LNCaP clone FGC (cell line): Measurements from ENCODE around the gene SLC35E3.

Experiments used
- DNase-seq: peaks from one replicate; pipeline ENCODE4 v3.0.0-alpha.2; 2011; ENCODE audit warnings: low read depth
- H3K4me3 ChIP-seq: 2 replicates; pipeline ENCODE4 v1.5.1; 2011; ENCODE audit warnings: mild to moderate bottlenecking, low read depth, low read length, control low read depth
- TF ChIP-seq, protein P1 (sequence below): IDR thresholded peaks from 2 replicates; pipeline ENCODE4 v1.5.1; 2012; ENCODE audit warnings: mild to moderate bottlenecking; ENCODE audit not compliant: control insufficient read depth, insufficient read depth; ENCODE audit errors: extremely low read depth

SLC35E3 gene

DNA sequence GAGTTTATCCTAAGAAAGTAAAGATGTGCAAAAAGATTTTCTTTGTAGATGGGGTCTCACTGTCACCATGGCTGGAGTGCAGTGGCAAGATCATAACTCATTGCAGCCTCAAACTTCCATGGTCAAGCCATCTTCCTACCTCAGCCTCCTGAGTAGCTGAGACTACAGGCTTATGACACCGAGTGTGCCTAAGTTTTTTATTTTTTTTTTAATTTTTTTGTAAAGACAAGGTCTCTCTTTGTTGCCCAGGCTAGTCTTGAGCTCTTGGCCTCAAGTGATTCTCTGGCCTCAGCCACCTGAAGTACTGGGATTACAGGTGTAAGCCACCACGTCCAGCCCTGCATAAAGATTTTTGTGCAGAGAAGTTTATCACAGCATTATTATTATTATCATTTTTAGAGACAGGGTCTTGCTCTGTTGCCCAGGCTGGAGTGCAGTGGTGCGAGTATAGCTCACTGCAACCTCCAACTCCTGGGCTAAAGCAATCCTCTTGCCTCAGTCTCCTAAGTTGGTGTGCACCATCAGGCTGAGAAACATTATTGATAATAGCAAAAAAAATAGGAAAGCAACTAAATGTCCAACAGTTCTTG, 42.7 kb downstream of the SLC35E3 start:
- H3K4me3 ChIP-seq = no peak overlapping the region
- DNase-seq = no peak
- TF ChIP-seq, protein P1, sequence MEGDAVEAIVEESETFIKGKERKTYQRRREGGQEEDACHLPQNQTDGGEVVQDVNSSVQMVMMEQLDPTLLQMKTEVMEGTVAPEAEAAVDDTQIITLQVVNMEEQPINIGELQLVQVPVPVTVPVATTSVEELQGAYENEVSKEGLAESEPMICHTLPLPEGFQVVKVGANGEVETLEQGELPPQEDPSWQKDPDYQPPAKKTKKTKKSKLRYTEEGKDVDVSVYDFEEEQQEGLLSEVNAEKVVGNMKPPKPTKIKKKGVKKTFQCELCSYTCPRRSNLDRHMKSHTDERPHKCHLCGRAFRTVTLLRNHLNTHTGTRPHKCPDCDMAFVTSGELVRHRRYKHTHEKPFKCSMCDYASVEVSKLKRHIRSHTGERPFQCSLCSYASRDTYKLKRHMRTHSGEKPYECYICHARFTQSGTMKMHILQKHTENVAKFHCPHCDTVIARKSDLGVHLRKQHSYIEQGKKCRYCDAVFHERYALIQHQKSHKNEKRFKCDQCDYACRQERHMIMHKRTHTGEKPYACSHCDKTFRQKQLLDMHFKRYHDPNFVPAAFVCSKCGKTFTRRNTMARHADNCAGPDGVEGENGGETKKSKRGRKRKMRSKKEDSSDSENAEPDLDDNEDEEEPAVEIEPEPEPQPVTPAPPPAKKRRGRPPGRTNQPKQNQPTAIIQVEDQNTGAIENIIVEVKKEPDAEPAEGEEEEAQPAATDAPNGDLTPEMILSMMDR = no peak

DNA sequence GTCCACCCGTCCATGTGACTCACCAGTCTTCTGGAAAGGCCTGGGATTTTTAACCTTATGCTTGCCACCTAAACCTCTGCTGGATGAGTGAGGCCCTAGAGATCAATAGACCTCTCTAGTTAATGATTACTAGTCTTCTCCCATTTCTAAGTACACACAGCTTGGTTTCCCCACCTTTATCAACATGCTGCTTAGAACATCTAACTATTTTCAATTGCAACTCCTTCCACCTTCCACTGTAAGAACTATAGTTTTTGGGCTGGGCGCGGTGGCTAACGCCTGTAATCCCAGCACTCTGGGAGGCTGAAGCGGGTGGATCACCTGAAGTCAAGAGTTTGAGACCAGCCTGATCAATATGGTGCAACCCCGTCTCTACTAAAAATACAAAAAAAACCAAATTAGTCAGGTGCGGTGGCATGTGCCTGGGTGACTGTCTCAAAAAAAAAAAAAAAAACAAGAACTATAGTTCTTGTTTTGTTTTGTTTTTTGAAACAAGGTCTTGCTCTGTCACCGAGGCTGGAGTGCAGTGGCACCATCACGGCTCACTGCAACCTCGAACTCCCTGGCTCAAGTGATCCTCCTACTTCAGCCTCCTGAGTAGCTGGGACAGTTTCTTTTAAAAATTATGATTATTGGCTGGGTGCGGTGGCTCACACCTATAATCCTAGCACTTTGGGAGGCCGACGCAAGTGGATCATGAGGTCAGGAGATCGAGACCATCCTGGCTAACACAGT, 43.3 kb downstream of the SLC35E3 start:
- TF ChIP-seq, protein P1 = no peak
- DNase-seq = no peak

DNA sequence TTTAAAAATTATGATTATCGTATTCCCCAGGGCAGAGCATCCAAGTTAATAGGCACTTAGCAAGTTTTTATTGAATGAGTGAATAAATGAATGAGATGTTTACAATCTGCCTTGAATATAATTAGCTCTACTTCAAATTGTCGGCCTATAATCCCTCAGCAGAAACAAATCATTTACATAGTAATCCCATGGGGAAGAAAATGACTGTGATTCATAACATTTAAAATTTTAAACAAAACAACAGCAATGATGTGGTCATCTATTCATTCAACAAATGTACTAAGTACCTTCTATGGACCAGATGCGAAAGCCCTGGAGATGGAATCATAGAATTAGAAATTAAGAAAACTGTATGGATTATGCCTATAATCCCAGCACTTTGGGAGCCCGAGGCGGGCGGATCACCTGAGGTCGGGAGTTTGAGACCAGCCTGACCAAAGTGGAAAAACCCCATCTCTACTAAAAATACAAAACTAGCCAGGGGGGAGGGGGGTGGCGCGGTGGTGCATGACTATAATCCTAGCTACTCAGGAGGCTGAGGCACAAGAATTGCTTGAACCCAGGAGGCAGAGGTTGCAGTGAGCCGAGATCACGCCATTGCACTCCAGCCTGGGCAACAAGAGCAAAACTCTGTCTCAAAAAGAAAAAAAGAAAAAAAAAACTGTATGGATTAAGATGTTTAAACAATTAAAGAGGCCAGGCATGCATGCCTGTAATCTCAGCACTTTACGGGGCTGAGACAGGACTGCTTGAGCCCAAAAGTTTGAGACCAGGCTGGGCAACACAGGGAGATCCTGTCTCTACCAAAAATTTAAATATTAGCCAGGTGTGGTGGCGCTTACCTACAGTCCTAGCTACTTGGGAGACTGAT, 44.3 kb downstream of the SLC35E3 start:
- no peak overlapping the region for H3K4me3 ChIP-seq
- no peak for DNase-seq
- TF ChIP-seq, protein P1 = no peak

More for the DNA sequence above, 43.3 kb downstream of the SLC35E3 start:
- no peak overlapping the region for H3K4me3 ChIP-seq

DNA sequence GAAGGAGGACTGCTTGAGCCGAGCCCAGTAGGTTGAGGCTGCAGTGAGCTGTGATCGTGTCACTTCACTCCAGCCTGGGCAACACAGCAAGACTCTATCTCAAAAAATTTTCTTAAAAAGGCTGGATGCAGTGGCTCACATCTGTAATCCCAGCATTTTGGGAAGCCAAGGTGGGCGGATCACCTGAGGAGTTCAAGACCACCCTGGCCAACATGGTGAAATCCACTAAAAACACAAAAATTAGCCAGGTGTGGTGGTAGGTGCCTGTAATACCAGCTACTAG, 44.9 kb downstream of the SLC35E3 start:
- H3K4me3 ChIP-seq = no peak overlapping the region
- TF ChIP-seq, protein P1 = no peak
- DNase-seq = no peak

DNA sequence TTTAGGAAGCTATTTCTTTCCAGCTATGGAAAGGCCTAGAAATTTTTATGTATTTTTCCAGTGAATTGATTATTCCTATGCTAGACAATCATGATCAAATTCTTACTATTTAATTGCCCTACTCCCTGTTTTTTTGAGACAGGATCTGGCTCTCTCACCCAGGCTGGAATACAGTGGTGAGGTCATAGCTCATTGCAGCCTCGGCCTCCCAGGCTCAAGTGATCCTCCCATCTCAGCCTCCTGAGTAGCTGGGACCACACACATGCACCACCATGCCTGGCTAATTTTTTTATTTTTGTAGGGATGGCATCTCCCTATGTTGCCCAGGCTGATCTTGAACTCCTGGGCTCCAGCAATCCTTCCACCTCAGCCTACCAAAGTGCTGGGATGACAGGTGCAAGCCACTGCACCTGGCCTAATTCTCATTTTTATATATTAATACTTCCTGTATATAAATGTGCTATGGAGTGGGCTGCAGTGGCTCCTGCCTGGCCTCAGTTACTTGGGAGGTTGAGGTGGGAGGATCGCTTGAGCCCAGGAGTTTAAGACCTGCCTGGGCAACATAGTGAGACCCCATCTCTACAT, 46.0 kb downstream of the SLC35E3 start:
- no peak for DNase-seq
- TF ChIP-seq, protein P1 = no peak
- no peak overlapping the region for H3K4me3 ChIP-seq

DNA sequence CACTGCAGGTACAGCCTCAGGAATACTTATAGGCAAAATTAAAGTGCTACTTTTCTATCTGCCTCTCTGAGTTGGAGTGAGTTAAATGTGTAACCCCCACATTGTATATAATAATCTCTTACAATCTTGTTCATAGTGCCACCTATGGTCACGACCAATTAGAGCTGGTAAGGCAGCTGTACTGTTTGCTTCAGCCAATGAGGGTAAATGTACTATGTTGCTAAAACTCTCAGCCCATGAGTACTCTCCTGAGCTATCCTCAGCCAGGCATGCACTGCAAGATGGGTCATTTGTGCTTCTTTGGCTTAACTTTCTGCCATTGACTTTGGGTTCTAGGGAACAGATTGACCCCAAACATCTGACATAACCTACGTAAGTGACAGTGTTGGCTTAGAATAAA, 47.0 kb downstream of the SLC35E3 start:
- H3K4me3 ChIP-seq = no peak overlapping the region
- TF ChIP-seq, protein P1 = no peak
- no peak for DNase-seq
